NT2/D1 (cell line): ENCODE results near the gene PFKFB3.
A peak's percentile ranks its signal among the peaks of the same experiment; 100 is the strongest.

ENCODE experiments used
- DNase-seq: peaks from one replicate; pipeline ENCODE4 v3.0.0-alpha.2; 2011; ENCODE audit warnings: low read depth, low spot score
- H3K27me3 ChIP-seq: 2 replicates; pipeline ENCODE4 v1.6.0; 2011; ENCODE audit warnings: mild to moderate bottlenecking; ENCODE audit not compliant: insufficient read length, insufficient read depth
- H3K36me3 ChIP-seq: 2 replicates; pipeline ENCODE4 v1.6.1; 2011; ENCODE audit warnings: mild to moderate bottlenecking, low read length, mixed read lengths; ENCODE audit not compliant: insufficient read depth, insufficient read length
- H3K4me1 ChIP-seq: 2 replicates; pipeline ENCODE4 v1.5.1; 2011; ENCODE audit not compliant: insufficient read depth, insufficient read length
- H3K4me3 ChIP-seq: 2 replicates; pipeline ENCODE4 v1.5.1; 2011; ENCODE audit warnings: low read depth; ENCODE audit not compliant: insufficient read length
- H3K9ac ChIP-seq: 2 replicates; pipeline ENCODE4 v1.6.0; 2011; ENCODE audit warnings: low read depth; ENCODE audit not compliant: insufficient read length
- H3K9me3 ChIP-seq: 2 replicates; pipeline ENCODE4 v1.5.1; 2011; ENCODE audit warnings: mild to moderate bottlenecking, low read length; ENCODE audit not compliant: insufficient read depth
- SUZ12 ChIP-seq: IDR thresholded peaks from 2 replicates; pipeline ENCODE4 v1.6.1; 2011; ENCODE audit not compliant: insufficient read length, insufficient read depth; ENCODE audit errors: extremely low read depth
- YY1 ChIP-seq: IDR thresholded peaks from 2 replicates; pipeline ENCODE4 v1.6.1; 2011; ENCODE audit not compliant: insufficient read length, insufficient read depth
- ZNF274 ChIP-seq: IDR thresholded peaks from 2 replicates; pipeline ENCODE4 v1.6.1; 2011; ENCODE audit warnings: mild to moderate bottlenecking, low read depth, low read length

Gene PFKFB3

DNA sequence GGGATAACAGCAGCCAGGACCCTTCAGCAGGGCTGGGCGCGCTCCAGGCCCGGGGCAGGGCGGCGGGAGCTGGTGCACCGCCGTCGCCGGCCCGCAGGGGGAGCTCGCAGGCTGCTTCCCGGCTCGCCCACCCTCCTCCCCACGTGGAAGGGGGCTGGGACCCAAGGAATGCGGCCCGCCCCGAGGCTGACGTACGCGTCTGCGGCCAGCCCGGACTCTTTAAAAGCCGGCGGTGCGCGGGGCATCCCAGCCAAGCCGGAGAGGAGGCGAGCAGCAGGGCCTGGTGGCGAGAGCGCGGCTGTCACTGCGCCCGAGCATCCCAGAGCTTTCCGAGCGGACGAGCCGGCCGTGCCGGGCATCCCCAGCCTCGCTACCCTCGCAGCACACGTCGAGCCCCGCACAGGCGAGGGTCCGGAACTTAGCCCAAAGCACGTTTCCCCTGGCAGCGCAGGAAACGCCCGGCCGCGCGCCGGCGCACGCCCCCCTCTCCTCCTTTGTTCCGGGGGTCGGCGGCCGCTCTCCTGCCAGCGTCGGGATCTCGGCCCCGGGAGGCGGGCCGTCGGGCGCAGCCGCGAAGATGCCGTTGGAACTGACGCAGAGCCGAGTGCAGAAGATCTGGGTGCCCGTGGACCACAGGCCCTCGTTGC lies at the start of gene PFKFB3:
Gene PFKFB3 (plus strand): TSS at position 249 of the 647 bp plus-strand sequence. CDS start 329 bp downstream, at position 578.
- Histone ChIP-seq H3K9me3 (no peaks in the 10 kb centered on the region), H3K27me3 (peaks cover 36% of the 10 kb centered on the region), H3K9ac (peak within 1 kb of the TSS; percentile 92), H3K4me1 (peaks cover 5% of the 10 kb centered on the region), H3K36me3 (peaks cover 6% of the 10 kb centered on the region), H3K4me3 (peak within 1 kb of the TSS; percentile 69)
- DNase-seq, result peak; percentile 84
- no peak for TF ChIP-seq SUZ12
- no peak for TF ChIP-seq ZNF274
- no peak for TF ChIP-seq YY1

DNA sequence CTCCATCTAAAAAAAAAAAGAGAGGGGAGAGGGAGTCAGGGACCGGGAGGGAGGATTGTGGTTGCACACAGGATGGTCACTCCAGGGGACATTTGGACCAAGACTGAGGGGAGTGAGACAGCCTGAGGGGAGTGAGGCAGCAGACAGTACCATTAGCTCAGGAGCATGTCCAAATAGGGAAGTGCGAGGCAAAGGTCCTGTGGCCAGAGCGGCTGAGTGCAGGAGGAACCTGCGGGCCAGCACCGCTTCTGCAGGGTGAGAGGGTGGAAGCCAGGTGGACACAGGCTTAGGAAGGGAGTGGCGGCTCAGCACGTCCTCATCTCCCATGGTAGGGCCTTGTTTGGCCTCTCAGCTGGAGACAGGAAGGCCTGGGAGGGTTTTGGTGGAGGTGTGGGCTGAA lies 48.9 kb upstream of the PFKFB3 start:
- no peak overlapping the region for H3K4me3 ChIP-seq
- no peaks in the 10 kb centered on the region for H3K36me3 ChIP-seq
- H3K4me1 ChIP-seq, result peaks cover 9% of the 10 kb centered on the region
- H3K9me3 ChIP-seq, result no peaks in the 10 kb centered on the region
- no peak for DNase-seq
- H3K27me3 ChIP-seq, result no peaks in the 10 kb centered on the region
- H3K9ac ChIP-seq, result peak overlapping the region; percentile 10
- TF ChIP-seq ZNF274 (no peak), SUZ12 (no peak), YY1 (no peak)

DNA sequence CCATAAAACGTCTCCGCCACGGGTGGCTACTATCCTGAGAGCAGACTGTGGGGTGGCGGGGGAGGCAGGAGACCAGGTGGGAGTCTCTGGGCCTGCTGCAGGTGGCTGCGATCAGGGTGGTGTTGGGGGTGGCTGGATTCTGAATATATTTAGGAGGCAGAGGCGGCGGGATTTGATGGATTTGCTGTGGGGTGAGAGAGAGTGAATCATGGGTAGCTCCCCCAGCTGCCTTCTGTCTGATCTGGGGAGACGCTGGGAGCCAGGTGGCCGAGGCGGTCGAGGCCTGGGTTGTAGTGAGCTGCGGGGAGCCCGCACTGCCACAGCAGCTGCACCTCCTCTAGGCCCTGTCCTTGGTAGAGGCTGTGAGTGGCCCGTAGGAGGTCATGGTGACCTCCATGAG lies 48.2 kb upstream of the PFKFB3 start:
- DNase-seq, result no peak
- Histone ChIP-seq H3K9me3 (no peaks in the 10 kb centered on the region), H3K9ac (no peak overlapping the region), H3K4me1 (peaks cover 9% of the 10 kb centered on the region), H3K36me3 (no peaks in the 10 kb centered on the region), H3K4me3 (no peak overlapping the region), H3K27me3 (no peaks in the 10 kb centered on the region)
- TF ChIP-seq ZNF274, result no peak
- no peak for TF ChIP-seq SUZ12
- no peak for TF ChIP-seq YY1

DNA sequence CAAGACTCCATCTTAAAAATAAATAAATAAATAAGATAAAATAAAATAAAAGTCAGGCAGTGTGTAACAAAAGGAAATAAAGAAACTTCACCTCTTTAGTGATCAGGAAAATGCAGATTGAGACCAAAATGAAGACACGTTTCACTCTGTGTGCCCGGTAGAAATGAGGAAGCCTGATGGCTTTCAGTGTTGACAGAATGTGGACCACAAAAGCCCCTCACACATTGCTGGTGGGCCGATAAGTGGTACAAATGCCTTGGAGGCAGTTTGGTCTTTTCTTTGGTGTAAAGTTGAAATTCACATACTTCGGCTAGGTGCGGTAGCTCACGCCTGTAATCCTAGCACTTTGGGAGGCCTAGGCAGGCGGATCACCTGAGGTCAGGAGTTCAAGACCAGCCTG lies 44.5 kb upstream of the PFKFB3 start:
- H3K9me3 ChIP-seq, result no peaks in the 10 kb centered on the region
- TF ChIP-seq SUZ12 (no peak), YY1 (no peak), ZNF274 (no peak)
- DNase-seq, result no peak
- no peaks in the 10 kb centered on the region for H3K27me3 ChIP-seq
- H3K36me3 ChIP-seq, result no peaks in the 10 kb centered on the region
- peaks cover under 1% of the 10 kb centered on the region for H3K4me1 ChIP-seq
- H3K4me3 ChIP-seq, result no peak overlapping the region
- H3K9ac ChIP-seq, result no peak overlapping the region

DNA sequence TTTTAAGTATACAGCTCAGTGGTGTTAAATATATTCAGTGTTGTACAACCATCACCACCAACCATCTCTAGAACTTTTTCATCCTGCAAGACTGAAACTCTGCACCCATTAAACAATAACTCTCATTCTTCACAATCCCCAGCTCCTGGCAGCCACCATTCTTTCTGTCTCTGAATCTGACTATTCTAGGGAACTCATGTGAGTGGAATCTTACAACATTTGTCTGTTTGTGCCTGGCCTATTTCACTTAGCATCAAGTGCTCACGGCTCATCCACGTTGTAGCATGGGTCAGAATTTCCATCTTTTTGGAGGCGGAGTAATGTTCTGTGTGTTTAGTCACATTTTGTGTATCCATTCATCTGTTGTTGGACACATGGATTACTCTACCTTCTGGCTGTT lies 40.8 kb upstream of the PFKFB3 start:
- TF ChIP-seq SUZ12 (no peak), ZNF274 (no peak), YY1 (no peak)
- Histone ChIP-seq H3K4me3 (no peak overlapping the region), H3K27me3 (no peaks in the 10 kb centered on the region), H3K4me1 (no peaks in the 10 kb centered on the region), H3K9ac (no peak overlapping the region), H3K36me3 (peaks cover 17% of the 10 kb centered on the region), H3K9me3 (no peaks in the 10 kb centered on the region)
- no peak for DNase-seq

DNA sequence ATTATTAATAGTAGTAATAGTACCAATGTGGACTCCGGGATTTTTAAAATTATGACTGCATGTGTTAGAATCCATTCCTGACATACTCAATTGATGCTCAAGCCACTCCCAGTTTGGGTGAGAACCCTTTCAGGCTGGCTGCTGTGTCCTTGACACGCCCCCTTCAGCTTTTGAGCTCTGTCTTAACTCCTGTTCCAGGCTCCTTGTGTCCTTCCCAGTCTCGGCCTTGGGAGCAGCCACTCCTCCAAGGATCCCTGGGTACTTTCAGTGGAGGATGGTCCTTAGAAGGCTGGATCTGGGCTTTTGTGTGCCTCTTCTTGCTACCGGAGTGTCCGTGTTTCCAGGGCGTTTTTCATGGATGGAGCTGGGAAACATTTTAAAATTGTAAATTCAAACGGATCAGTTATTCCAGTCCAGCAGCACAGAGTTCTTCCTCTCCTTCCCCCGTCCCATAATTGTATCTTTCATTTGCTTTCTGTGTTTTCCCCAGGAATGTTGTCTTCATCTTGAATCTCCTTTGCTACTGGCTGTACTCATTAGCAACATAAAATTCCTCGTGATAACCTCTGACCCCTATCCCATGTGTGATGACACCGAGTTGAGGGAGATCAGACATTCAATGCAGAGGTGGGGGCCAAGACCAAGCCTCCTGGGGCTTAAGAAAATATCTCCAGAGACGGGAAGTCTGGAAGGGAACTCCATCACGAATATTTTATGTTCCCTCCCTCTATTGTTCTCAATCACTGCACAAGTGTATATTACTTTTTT lies 40.0 kb upstream of the PFKFB3 start:
- H3K27me3 ChIP-seq, result no peaks in the 10 kb centered on the region
- no peak overlapping the region for H3K9ac ChIP-seq
- H3K4me1 ChIP-seq, result no peaks in the 10 kb centered on the region
- peaks cover 26% of the 10 kb centered on the region for H3K36me3 ChIP-seq
- DNase-seq, result no peak
- no peaks in the 10 kb centered on the region for H3K9me3 ChIP-seq
- TF ChIP-seq ZNF274 (no peak), YY1 (no peak), SUZ12 (no peak)
- H3K4me3 ChIP-seq, result no peak overlapping the region

DNA sequence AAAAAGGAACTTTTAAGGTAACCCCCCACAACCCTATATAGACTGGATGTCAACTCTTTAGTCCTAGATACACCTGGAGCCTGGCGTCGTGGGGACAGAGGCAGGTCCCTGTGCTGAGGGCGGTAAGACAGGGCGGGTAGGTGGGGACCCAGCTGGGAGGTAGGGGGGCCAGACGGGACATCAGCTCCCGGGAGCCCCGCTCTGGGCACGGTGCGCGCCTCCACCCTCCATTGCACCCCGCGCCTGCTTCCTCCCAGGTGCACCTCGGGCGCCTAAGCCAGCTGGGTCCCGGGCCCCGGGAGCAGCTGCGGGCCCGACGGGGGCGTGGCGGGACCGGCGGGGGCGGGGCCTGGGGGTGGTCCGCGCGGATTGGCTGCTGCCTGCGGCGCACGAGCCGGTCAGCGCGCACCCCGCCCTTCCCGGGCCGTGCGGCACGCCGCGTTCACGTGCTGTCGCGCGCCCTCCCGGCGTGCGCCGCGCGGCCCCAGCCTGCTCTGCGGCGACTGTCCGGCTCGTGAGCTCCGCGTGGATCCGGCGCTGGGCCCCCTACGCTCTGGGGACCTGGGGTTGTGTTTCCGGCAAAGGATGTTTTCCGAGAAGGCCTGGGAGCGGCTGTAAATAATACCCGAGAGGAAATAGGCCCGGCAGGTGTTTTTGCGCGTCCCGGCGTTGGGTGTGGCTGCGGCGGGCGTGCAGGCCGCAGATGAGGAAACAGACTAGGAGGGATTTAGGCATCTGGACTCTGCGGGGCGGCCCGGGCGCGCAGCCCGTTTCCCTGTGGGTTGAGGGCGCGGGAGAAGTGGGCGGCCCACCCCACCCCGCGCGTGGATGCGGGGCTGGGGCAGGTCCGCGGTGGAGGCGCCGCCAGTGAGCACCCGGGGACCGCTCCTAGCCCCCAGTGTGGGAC lies 39.1 kb upstream of the PFKFB3 start:
- Histone ChIP-seq H3K9ac (peak overlapping the region; percentile 76), H3K9me3 (no peaks in the 10 kb centered on the region), H3K4me3 (peak overlapping the region; percentile 65), H3K36me3 (peaks cover 34% of the 10 kb centered on the region), H3K4me1 (peaks cover 3% of the 10 kb centered on the region), H3K27me3 (no peaks in the 10 kb centered on the region)
- TF ChIP-seq ZNF274, result no peak
- no peak for TF ChIP-seq SUZ12
- TF ChIP-seq YY1, result no peak
- peak; percentile 63 for DNase-seq
